Nephron progenitor cell (in vitro differentiated cells): ENCODE results near the gene PLEKHH2.

Experiments
- DNase-seq: peaks from one replicate; pipeline ENCODE4 v3.0.0; 2021
- H3K27ac Mint-ChIP-seq: 2 replicates; pipeline ENCODE4 v1.8.0; 2021; ENCODE audit warnings: mild to moderate bottlenecking, moderate library complexity, mixed read lengths
- H3K27me3 Mint-ChIP-seq: 2 replicates; pipeline ENCODE4 v1.8.0; 2021; ENCODE audit warnings: mild to moderate bottlenecking, low read depth, mixed read lengths; ENCODE audit not compliant: poor library complexity
- H3K36me3 Mint-ChIP-seq: 2 replicates; pipeline ENCODE4 v1.8.0; 2021; ENCODE audit warnings: low read depth, mixed read lengths
- H3K4me1 Mint-ChIP-seq: 2 replicates; pipeline ENCODE4 v1.8.0; 2021; ENCODE audit warnings: mixed read lengths
- H3K4me3 Mint-ChIP-seq: 2 replicates; pipeline ENCODE4 v1.8.0; 2021; ENCODE audit warnings: mild to moderate bottlenecking, moderate library complexity, mixed read lengths
- H3K9me3 Mint-ChIP-seq: 2 replicates; pipeline ENCODE4 v1.8.0; 2021; ENCODE audit warnings: mild to moderate bottlenecking, moderate library complexity, mixed read lengths
- TF ChIP-seq, protein P1 (sequence below): fragments of 200-600 bp; sonication (generic); IDR thresholded peaks from 2 replicates; pipeline ENCODE4 v1.5.0; 2021; ENCODE audit warnings: antibody characterized with exemption

The PLEKHH2 gene

GRCh38 chr2:43752302-43752701, 115.2 kb downstream of the PLEKHH2 start:
- Mint-ChIP-seq H3K36me3 (no peaks in the 10 kb centered on the region), H3K4me3 (no peak overlapping the region), H3K27ac (no peak overlapping the region), H3K27me3 (peaks cover 3% of the 10 kb centered on the region), H3K4me1 (peaks cover 6% of the 10 kb centered on the region), H3K9me3 (no peaks in the 10 kb centered on the region)
- no peak for DNase-seq
- TF ChIP-seq, protein P1, sequence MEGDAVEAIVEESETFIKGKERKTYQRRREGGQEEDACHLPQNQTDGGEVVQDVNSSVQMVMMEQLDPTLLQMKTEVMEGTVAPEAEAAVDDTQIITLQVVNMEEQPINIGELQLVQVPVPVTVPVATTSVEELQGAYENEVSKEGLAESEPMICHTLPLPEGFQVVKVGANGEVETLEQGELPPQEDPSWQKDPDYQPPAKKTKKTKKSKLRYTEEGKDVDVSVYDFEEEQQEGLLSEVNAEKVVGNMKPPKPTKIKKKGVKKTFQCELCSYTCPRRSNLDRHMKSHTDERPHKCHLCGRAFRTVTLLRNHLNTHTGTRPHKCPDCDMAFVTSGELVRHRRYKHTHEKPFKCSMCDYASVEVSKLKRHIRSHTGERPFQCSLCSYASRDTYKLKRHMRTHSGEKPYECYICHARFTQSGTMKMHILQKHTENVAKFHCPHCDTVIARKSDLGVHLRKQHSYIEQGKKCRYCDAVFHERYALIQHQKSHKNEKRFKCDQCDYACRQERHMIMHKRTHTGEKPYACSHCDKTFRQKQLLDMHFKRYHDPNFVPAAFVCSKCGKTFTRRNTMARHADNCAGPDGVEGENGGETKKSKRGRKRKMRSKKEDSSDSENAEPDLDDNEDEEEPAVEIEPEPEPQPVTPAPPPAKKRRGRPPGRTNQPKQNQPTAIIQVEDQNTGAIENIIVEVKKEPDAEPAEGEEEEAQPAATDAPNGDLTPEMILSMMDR: no peak

DNA sequence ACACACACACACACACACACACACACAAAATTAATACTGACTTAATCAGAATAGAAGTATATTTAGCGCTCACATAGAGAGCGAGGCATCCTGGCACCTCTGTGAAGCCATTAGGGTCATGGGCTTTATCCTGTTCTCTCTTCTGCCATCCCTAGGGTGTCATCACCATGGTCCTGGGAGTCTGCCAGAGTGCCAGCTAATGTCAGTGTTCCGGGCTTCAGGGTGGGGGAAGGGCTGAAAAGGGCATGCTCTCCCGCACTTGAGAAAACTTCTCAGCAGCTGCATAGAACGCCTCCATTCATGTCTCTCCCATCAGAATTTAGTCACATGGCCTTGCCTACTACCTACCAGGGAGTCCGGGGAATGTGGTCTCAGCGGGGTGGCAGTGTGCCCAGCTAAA, 117.1 kb downstream of the PLEKHH2 start:
- no peaks in the 10 kb centered on the region for H3K9me3 Mint-ChIP-seq
- DNase-seq: peak; percentile 7
- H3K4me1 Mint-ChIP-seq: peaks cover 13% of the 10 kb centered on the region
- H3K36me3 Mint-ChIP-seq: no peaks in the 10 kb centered on the region
- no peak overlapping the region for H3K27ac Mint-ChIP-seq
- peaks cover 3% of the 10 kb centered on the region for H3K27me3 Mint-ChIP-seq
- no peak overlapping the region for H3K4me3 Mint-ChIP-seq
- TF ChIP-seq, protein P1: no peak

DNA sequence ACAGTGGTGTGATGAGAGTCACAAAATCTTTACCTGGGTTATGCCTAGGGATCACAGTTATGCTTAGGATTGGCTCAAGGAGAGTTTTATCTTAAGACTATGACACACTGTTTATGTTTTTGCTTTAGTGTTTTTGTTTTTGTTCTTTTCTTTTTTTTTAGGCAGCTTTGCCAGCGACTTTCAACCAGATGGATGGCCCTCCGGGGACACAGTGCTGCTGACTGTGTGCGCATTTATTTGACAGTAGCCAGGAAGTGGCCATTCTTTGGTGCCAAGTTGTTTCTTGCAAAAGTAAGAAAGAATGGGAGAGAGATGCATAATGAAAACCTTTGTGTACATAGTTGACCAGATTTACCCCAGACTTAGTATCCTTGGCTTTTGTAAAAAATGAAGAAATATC, 121.7 kb downstream of the PLEKHH2 start:
- H3K4me1 Mint-ChIP-seq: peaks cover 19% of the 10 kb centered on the region
- peak overlapping the region; percentile 20 for H3K27ac Mint-ChIP-seq
- H3K36me3 Mint-ChIP-seq: no peaks in the 10 kb centered on the region
- no peak overlapping the region for H3K4me3 Mint-ChIP-seq
- peaks cover 6% of the 10 kb centered on the region for H3K27me3 Mint-ChIP-seq
- peak; percentile 23 for DNase-seq
- no peaks in the 10 kb centered on the region for H3K9me3 Mint-ChIP-seq
- TF ChIP-seq, protein P1: no peak

DNA sequence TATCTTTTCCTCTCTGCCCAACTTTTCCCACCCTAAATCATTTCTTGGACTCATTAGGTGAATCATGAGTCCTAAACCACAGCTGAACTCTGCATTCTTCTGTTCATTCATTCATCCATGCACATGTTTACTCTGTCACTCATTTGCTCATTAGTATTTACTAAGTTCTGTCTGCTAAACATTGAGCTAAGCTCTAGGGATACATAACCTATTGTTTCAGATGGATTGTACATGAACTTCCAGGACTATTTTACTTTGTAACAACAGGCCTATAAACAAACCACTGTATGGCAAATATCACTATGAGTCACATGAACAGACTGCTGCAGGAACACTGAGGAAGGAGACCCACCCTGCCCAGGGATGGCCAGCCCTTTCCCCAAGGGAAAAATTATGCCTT, 122.1 kb downstream of the PLEKHH2 start:
- Mint-ChIP-seq H3K27ac (peak overlapping the region; percentile 20), H3K9me3 (no peaks in the 10 kb centered on the region), H3K4me1 (peaks cover 17% of the 10 kb centered on the region), H3K27me3 (peaks cover 3% of the 10 kb centered on the region), H3K36me3 (no peaks in the 10 kb centered on the region), H3K4me3 (no peak overlapping the region)
- no peak for DNase-seq
- TF ChIP-seq, protein P1: no peak

- peaks cover 2% of the 10 kb centered on the region for H3K27me3 Mint-ChIP-seq
- H3K9me3 Mint-ChIP-seq: no peaks in the 10 kb centered on the region
- H3K27ac Mint-ChIP-seq: no peak overlapping the region
- H3K36me3 Mint-ChIP-seq: no peaks in the 10 kb centered on the region
- peaks cover 13% of the 10 kb centered on the region for H3K4me1 Mint-ChIP-seq
- DNase-seq: no peak
- TF ChIP-seq, protein P1: no peak
- no peak overlapping the region for H3K4me3 Mint-ChIP-seq
Observed at GRCh38 chr2:43762286-43762685, 125.2 kb downstream of the PLEKHH2 start.

DNA sequence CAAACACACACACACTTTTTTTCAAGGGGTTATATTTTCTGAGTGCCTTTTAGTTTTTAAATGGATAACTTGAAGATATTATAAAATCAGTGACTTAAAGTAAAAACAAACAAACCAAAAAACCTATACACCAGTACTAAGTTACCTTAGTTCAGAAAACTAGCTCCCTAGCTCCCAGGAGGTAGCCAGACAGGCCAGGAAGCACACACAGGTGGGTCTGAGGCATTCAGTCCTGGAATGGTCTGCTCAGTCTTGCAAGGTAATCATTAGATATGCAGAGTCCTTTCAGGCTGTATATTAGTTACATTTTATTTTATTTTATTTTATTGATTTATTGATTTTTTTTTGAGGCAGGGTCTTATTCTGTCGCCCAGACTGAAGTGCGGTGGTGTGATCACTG, 126.0 kb downstream of the PLEKHH2 start:
- peaks cover 13% of the 10 kb centered on the region for H3K4me1 Mint-ChIP-seq
- H3K36me3 Mint-ChIP-seq: no peaks in the 10 kb centered on the region
- no peak overlapping the region for H3K4me3 Mint-ChIP-seq
- TF ChIP-seq, protein P1: no peak
- DNase-seq: no peak
- peaks cover 4% of the 10 kb centered on the region for H3K27me3 Mint-ChIP-seq
- H3K27ac Mint-ChIP-seq: no peak overlapping the region
- no peaks in the 10 kb centered on the region for H3K9me3 Mint-ChIP-seq
